Stimulated activated CD4-positive, alpha-beta T cell treated with anti-CD3 and anti-CD28 coated beads, TNF-alpha, amount 100 ng/mL, for 48 hours (primary cell): ENCODE results near the gene ZNF221.

ENCODE experiments used
- DNase-seq, 3 donors: peaks; one replicate each; pipeline ENCODE4 v3.0.0-alpha.2; 2020; ENCODE audit warnings: low read depth in 3 of 3

Gene ZNF221

GRCh38 chr19:43957891-43958290 lies 6.9 kb downstream of the ZNF221 start:
- DNase-seq, result no peak

GRCh38 chr19:43960411-43960810 lies 9.4 kb downstream of the ZNF221 start:
- DNase-seq, result no peak

GRCh38 chr19:43966079-43966694 lies 15.2 kb downstream of the ZNF221 start:
- no peak for DNase-seq

GRCh38 chr19:43976732-43977131 lies 25.7 kb downstream of the ZNF221 start:
- no peak for DNase-seq

- DNase-seq, result no peak
Measured at GRCh38 chr19:43983544-43983911, 32.5 kb downstream of the ZNF221 start.

- peak; percentile 45 to 55 (median 50) for DNase-seq
Measured at GRCh38 chr19:43983912-43984686, 33.1 kb downstream of the ZNF221 start, which contains the start of gene ZNF155. Gene ZNF155, plus strand, starts transcription at chr19:43984188. Its CDS starts 4,356 bp downstream, at chr19:43988544.

GRCh38 chr19:43984687-43985000 lies 33.6 kb downstream of the ZNF221 start:
- DNase-seq, result no peak

GRCh38 chr19:43997631-43998290 lies 46.7 kb downstream of the ZNF221 start:
- DNase-seq, result no peak

- no peak for DNase-seq
Measured at GRCh38 chr19:44002212-44002565, 51.2 kb downstream of the ZNF221 start.

GRCh38 chr19:44002566-44003460 lies 51.8 kb downstream of the ZNF221 start, which contains the start of gene ZNF230:
Gene ZNF230, plus strand, starts transcription at chr19:44002957. Its CDS starts 4,122 bp downstream, at chr19:44007079.
- DNase-seq, result peak; percentile 65 to 77 (median 75)

- DNase-seq, result no peak
Measured at GRCh38 chr19:44003461-44004009, 52.5 kb downstream of the ZNF221 start.

GRCh38 chr19:44005973-44006372 lies 54.9 kb downstream of the ZNF221 start:
- no peak for DNase-seq

- no peak for DNase-seq
Measured at GRCh38 chr19:44007473-44007872, 56.4 kb downstream of the ZNF221 start.

GRCh38 chr19:44010468-44010867 lies 59.4 kb downstream of the ZNF221 start:
- DNase-seq, result no peak
